T-helper 17 cell (primary cell): ENCODE results near the gene SLC39A9. TPM values are rescaled to one million over a fixed set of nuclear protein-coding genes. Genes with fewer than 3 reads are reported as not detected.
A peak's percentile ranks its signal among the peaks of the same experiment; 100 is the strongest.
"Not testable (repeated sequence)": the region's sequence is repeated elsewhere in the genome, so short reads cannot be mapped to it uniquely, and the experiment has no call there.

Experiments
- ATAC-seq: fragments of 150-1000 bp; cut with Tn5 transposase; 2 replicates; pipeline ENCODE4 v1.10.0; 2021; ENCODE audit warnings: mild to moderate bottlenecking, moderate library complexity
- DNase-seq, 3 donors: peaks; one replicate each; pipeline versions ENCODE4 v3.0.0 to v3.0.0-alpha.2; 2020 to 2021
- H3K9me3 ChIP-seq: one replicate; pipeline ENCODE4 v1.7.0; 2013; ENCODE audit warnings: low read length, mild to moderate bottlenecking; ENCODE audit not compliant: control insufficient read depth, poor library complexity, severe bottlenecking
- H3K27ac Mint-ChIP-seq: one replicate; pipeline ENCODE4 v1.8.0; 2022; ENCODE audit warnings: mild to moderate bottlenecking, moderate library complexity, mixed read lengths
- H3K27me3 Mint-ChIP-seq: one replicate; pipeline ENCODE4 v1.8.0; 2022; ENCODE audit warnings: mixed read lengths
- H3K36me3 Mint-ChIP-seq: one replicate; pipeline ENCODE4 v1.8.0; 2022; ENCODE audit warnings: low read depth, mixed read lengths
- H3K4me1 Mint-ChIP-seq: one replicate; pipeline ENCODE4 v1.8.0; 2022; ENCODE audit warnings: mild to moderate bottlenecking, mixed read lengths
- H3K4me3 Mint-ChIP-seq: one replicate; pipeline ENCODE4 v1.8.0; 2022; ENCODE audit warnings: mild to moderate bottlenecking, moderate library complexity, mixed read lengths
- total RNA-seq, 4 donors: library from RNA in 2 of 4; stranded (reverse) in 2 of 4; gene quantifications; one replicate each; pipeline ENCODE4 v1.2.3 and lab custom pipeline; 2022 to 2026

SLC39A9 gene
- total RNA-seq, 2 donors from 2014 or later: 27.6 to 31.0 TPM

DNA sequence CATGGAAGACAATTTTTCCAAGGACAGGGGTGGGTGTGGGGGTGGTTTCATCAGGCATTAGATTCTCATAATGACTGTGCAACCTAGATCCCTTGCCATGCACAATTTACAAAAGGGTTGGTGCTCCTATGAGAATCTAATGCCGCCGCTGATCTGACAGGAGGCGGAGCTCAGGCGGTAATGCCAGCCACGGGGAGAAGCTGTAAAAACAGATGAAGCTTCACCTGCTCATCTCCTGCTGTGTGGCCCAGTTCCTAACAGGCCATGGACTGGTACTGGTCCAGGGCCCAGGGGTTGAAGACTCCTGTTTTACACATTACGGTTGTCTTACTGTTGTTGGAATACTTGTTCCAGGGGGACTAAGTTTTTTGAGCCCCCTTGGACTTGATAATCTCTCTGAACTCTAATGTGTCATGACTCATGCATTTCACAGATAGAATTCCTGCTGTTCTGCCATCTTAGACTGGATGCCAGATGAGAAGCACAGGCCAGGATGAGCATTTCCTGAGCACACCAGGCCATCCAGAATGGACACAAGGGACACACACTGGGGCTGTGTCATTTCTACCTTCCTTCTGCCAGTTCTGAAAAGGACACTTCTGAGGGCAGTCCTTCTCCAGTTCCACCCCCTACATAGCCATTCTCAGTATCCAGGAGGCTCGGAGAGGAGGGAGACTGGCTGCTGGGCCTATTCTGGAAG, 91.9 kb downstream of the SLC39A9 start:
- H3K4me3 Mint-ChIP-seq: no peak overlapping the region
- DNase-seq (no peak), ATAC-seq (no peak)
- no peaks in the 10 kb centered on the region for H3K9me3 ChIP-seq
- H3K27ac Mint-ChIP-seq: no peak overlapping the region
- H3K36me3 Mint-ChIP-seq: no peaks in the 10 kb centered on the region
- no peaks in the 10 kb centered on the region for H3K4me1 Mint-ChIP-seq
- H3K27me3 Mint-ChIP-seq: peaks cover 57% of the 10 kb centered on the region

DNA sequence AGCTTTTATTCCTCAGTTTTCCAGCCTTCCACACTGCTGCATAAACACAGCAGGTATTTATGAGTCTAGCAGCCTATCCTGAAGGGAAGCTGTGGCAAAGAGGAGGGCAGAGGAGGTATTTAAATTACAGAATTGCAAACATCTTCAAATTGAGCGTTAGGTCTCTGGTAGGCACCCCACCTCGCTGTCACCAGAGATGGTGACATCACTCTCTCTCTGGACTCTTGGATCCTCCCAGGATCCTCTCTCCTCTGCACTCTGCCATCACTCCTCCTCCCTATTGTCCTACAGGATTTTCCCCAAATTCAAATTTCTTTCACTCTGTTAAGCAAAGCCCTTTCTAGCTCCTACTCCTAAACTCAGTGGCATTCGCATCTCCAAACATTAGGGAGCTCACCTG, 92.7 kb downstream of the SLC39A9 start:
- peaks cover 4% of the 10 kb centered on the region for H3K36me3 Mint-ChIP-seq
- H3K27ac Mint-ChIP-seq: no peak overlapping the region
- H3K9me3 ChIP-seq: no peaks in the 10 kb centered on the region
- peaks cover 3% of the 10 kb centered on the region for H3K4me1 Mint-ChIP-seq
- DNase-seq (no peak), ATAC-seq (no peak)
- peaks cover 55% of the 10 kb centered on the region for H3K27me3 Mint-ChIP-seq
- no peak overlapping the region for H3K4me3 Mint-ChIP-seq

DNA sequence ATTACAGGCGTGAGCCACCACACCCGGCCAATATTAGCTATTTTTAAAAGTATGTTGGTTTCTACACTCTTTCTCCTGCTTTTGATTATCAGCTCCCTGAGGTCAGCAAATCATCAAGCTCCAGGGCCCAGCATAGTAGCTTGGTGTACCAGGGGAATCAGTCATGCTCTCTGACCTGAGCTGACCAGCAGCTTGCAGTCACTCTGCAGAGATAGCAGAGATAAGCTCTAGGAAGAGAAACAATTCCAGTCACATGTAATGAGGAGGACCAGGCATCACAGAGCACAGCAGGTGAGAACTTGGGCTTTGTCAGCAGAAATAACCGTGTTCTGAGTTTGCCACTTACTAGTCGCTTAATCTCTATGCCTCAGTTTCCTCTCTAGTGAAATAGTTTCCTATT, 94.5 kb downstream of the SLC39A9 start:
- DNase-seq: no peak
- Mint-ChIP-seq H3K4me1 (peaks cover 3% of the 10 kb centered on the region), H3K36me3 (peaks cover 4% of the 10 kb centered on the region), H3K27ac (no peak overlapping the region), H3K27me3 (peaks cover 46% of the 10 kb centered on the region), H3K4me3 (no peak overlapping the region)
- H3K9me3 ChIP-seq: no peaks in the 10 kb centered on the region
- ATAC-seq: no peak

DNA sequence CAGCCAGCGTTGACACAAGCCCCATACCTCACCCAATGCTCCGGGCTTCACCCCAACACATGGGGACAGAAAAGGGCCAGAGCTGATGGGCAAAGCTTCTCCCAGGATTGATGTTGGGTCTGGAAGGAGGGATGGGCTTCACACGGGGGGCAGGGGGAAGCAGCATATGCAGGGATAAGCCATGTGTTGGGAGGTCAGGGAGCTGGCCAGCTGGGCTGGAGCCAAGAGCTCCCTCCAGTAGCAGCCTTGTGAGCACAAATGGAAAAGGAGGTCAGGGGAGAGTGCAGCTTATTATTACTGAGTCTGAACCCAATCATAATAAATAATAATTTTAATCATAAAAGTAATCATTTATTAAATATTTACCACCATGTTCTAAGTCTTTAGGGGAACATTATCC, 95.3 kb downstream of the SLC39A9 start:
- H3K27ac Mint-ChIP-seq: no peak overlapping the region
- H3K36me3 Mint-ChIP-seq: peaks cover 4% of the 10 kb centered on the region
- H3K4me3 Mint-ChIP-seq: no peak overlapping the region
- no peak for ATAC-seq
- H3K27me3 Mint-ChIP-seq: peaks cover 45% of the 10 kb centered on the region
- DNase-seq: no peak
- no peaks in the 10 kb centered on the region for H3K9me3 ChIP-seq
- H3K4me1 Mint-ChIP-seq: peaks cover 3% of the 10 kb centered on the region

DNA sequence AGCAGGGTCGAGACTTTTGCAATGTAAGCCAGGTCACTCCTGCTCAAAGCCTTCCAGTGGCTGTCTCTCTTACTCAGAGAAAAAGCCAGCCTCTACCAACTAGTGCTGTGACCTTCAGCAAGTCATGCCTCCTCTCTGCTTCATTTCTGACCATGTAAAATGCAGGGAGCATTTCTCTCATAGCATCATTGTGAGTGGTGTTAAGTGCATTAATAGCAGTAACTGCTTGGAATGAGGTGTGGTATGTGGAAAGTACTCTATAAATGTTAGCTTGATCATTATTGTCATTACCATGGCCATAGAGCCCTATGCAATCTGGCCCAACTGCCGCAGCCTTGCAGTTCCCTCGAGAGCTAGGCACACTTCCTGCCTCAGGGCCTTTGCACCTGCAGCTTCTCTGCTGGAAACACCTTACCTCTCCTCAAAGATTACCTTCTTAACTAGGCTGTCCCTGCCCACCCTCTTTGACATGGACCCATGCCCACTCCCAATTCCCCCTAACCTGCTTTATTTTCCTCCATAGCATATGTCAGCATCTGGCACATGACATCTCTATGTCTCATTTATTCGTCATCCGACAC, 96.9 kb downstream of the SLC39A9 start:
- Mint-ChIP-seq H3K36me3 (peaks cover 4% of the 10 kb centered on the region), H3K27me3 (peaks cover 57% of the 10 kb centered on the region), H3K27ac (no peak overlapping the region), H3K4me3 (no peak overlapping the region), H3K4me1 (peaks cover 3% of the 10 kb centered on the region)
- DNase-seq (no peak), ATAC-seq (no peak)
- no peaks in the 10 kb centered on the region for H3K9me3 ChIP-seq

DNA sequence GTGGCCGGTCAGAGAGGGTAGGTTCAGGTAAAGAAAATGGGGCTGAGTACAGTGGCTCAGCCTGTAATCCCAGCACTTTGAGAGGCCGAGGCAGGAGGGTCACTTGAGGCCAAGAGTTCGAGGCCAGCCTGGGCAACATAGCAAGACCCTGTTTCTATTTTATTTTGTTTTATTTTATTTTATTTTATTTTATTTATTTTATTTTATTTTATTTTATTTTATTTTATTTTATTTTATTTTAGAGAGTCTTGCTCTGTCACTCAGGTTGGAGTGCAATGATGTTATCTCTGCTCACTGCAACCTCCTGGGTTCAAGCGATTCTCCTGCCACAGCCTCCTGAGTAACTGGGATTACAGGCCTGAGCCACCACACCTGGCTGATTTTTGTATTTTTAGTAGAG, 99.4 kb downstream of the SLC39A9 start:
- not testable (repeated sequence) for ATAC-seq, H3K4me3 Mint-ChIP-seq, H3K36me3 Mint-ChIP-seq, H3K9me3 ChIP-seq, DNase-seq, H3K4me1 Mint-ChIP-seq
- peak overlapping the region; percentile 63 for H3K27ac Mint-ChIP-seq
- peaks cover 66% of the 10 kb centered on the region for H3K27me3 Mint-ChIP-seq

DNA sequence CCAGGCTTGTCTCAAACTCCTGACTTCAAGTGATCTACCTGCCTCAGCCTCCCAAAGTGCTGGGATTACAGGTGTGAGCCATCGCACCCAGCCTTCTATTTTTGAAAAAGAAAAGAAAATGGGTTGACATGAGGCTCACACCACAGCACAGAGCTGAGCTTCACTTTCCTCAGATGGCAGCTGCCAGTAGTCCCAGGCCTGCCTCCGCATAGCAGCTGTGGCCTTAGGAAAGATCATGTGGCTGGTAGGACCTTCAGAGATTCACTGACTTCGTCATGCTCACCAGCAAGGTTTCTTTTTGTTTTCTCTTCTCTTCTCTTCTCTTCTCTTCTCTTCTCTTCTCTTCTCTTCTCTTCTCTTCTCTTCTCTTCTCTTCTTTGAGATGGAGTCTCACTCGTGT, 99.8 kb downstream of the SLC39A9 start:
- not testable (repeated sequence) for H3K9me3 ChIP-seq, H3K4me1 Mint-ChIP-seq, H3K36me3 Mint-ChIP-seq, H3K4me3 Mint-ChIP-seq, ATAC-seq, DNase-seq
- Mint-ChIP-seq H3K27ac (peak overlapping the region; percentile 41), H3K27me3 (peaks cover 62% of the 10 kb centered on the region)

DNA sequence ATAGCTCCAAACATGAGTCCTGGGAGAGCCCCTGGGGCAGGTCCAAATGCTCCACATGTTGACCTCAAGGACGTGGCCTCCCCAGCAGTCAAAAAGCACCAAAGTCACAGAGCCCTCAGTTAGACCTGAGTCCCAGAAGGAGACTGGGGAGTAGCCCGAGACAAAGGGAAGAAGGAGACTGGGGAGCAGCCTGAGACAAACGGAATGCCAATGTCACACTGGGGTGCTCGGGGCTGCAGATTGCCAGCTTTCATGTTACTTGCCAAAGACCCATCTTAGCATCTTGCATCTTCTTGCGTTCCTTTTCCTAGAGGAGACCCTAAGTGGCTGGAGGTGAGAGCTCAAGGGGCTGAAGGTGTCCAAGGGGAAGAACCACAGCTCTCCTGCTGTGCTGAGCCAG, 100.9 kb downstream of the SLC39A9 start:
- H3K4me3 Mint-ChIP-seq: no peak overlapping the region
- H3K9me3 ChIP-seq: no peaks in the 10 kb centered on the region
- peaks cover 4% of the 10 kb centered on the region for H3K36me3 Mint-ChIP-seq
- H3K4me1 Mint-ChIP-seq: peaks cover 3% of the 10 kb centered on the region
- H3K27me3 Mint-ChIP-seq: peaks cover 54% of the 10 kb centered on the region
- no peak overlapping the region for H3K27ac Mint-ChIP-seq
- DNase-seq (no peak), ATAC-seq (no peak)

DNA sequence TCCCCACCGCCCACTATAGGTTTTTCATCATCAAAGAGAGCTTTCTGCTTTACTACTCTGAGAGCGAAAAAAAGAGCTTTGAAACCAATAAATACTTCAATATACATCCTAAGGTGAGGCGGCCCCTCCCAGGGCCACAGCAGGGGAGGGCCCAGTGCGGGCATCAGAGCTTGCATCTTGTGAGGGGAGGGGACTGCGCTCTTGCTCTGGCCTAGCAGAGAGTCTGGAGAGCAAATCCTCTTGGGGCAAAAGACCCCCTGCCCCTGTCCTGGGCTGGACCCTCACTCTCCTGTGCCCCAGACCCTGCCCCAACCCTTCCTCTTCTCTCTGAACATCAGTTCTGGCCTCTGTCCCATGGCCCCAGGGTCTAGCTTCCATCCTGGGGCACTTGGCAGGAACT, 101.6 kb downstream of the SLC39A9 start:
- Mint-ChIP-seq H3K27me3 (peaks cover 48% of the 10 kb centered on the region), H3K4me3 (no peak overlapping the region)

DNA sequence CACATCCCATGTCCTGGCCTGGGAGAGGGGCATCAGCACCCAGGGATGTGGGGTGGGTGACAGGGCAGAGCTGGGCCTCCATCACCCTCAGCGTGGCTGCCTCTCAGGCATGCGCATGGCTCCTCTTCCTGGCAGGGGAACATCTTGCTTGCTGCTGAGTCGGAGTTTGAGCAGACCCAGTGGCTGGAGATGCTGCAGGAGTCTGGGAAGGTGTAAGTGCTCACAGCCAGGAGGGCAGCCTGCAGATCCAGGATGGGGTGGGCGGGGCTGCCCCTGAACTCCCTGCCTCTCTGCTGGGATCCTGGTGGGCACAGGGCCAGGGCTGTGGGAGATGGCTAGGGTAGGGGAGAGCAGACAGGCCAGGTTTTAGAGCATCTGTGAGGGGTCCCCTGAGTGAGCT, 102.2 kb downstream of the SLC39A9 start:
- H3K9me3 ChIP-seq: no peaks in the 10 kb centered on the region
- peaks cover under 1% of the 10 kb centered on the region for H3K4me1 Mint-ChIP-seq
- ATAC-seq: no peak
- no peak for DNase-seq
- H3K27me3 Mint-ChIP-seq: peaks cover 41% of the 10 kb centered on the region
- H3K36me3 Mint-ChIP-seq: peaks cover 2% of the 10 kb centered on the region
- H3K27ac Mint-ChIP-seq: no peak overlapping the region
- no peak overlapping the region for H3K4me3 Mint-ChIP-seq

More for the DNA sequence above, 101.6 kb downstream of the SLC39A9 start:
- Mint-ChIP-seq H3K36me3 (peaks cover 4% of the 10 kb centered on the region), H3K27ac (no peak overlapping the region), H3K4me1 (peaks cover 3% of the 10 kb centered on the region)
- no peaks in the 10 kb centered on the region for H3K9me3 ChIP-seq
- ATAC-seq (no peak), DNase-seq (no peak)

DNA sequence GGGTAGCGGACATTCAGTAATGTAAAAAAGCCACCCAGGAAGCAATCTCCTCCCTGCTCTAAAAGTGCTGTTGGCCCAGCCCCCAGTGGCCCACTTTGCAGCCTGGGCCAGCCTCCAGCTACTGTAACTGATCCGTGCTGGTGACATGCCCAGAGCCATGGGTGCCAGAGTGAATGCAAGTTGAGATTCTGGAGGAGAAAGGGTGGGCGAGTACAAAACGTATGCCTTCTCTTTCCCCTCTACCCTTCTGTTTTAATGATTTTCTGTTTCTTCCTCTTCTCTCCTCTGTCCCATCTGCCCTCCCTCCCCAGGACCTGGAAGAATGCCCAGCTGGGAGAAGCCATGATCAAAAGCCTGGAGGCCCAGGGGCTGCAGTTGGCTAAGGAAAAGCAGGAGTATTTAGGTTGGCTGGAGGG, 102.9 kb downstream of the SLC39A9 start:
- H3K9me3 ChIP-seq: no peaks in the 10 kb centered on the region
- Mint-ChIP-seq H3K4me3 (no peak overlapping the region), H3K27ac (no peak overlapping the region), H3K4me1 (no peaks in the 10 kb centered on the region), H3K36me3 (no peaks in the 10 kb centered on the region), H3K27me3 (peaks cover 39% of the 10 kb centered on the region)
- no peak for DNase-seq
- ATAC-seq: no peak

DNA sequence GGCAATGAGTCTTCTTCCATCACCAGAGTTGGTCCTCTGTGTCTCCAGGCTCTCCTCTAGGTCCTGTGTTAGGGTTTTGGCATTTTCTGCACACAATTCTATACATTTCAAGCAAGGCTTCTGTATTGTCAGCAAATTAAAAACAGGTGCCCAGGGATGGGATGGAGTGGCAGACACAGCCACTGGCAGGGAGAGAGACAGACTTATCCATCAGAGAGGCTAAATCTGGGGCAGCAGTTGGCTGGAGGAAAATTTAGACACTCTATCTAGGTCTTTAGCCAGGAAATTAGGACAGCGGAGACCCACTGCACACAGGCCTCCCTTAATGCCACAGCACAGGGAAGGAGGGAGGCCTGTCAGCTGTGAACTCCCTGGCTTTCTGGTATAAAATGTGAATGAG, 106.3 kb downstream of the SLC39A9 start:
- no peaks in the 10 kb centered on the region for H3K36me3 Mint-ChIP-seq
- DNase-seq: no peak

DNA sequence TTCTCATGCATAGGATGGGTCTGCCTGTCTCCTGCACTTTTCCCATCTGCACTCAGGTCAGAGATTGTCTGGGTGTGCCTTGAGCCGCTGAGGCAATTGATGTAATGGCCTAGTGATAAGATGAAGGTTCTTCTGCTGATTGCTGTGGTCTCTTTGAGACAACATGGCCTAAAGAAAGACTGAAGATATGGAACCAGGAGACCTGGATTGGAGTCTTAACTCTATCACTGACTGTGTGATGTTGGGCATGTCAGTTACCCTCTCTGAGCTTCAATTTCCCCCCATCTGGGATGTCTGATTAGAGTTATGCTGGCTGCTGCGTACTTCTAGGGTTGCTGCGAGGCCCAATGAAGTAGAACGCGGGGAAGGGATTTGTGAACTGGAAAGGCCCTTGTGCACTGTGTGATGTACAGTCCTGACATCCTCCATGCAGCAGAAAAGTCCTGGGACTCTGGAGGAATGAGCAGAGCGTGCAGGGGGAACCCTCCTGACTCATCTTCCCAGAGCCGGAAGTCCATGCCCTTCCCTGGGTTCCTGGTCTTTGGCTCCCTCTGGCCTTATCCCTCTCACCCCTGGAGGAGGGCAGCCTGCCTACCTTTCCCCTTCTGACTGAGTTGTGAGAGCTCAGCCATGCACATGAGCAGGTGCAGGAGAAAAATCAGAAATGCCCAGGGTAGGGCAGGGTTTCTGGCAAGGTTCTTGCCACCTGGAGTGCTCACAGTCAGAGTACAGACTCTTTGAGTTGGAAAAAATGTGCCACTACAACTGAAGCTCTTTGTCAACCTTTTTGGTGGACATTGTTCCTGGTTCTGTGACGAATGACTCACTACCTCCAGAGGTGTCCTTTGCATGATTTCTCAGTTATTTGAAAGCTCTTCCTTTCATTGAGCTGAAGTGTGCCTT, 107.1 kb downstream of the SLC39A9 start:
- Mint-ChIP-seq H3K4me1 (peaks cover 3% of the 10 kb centered on the region), H3K4me3 (no peak overlapping the region), H3K36me3 (no peaks in the 10 kb centered on the region), H3K27ac (no peak overlapping the region), H3K27me3 (peaks cover 9% of the 10 kb centered on the region)
- DNase-seq (no peak), ATAC-seq (no peak)
- H3K9me3 ChIP-seq: no peaks in the 10 kb centered on the region

More for the DNA sequence above, 106.3 kb downstream of the SLC39A9 start:
- peaks cover 17% of the 10 kb centered on the region for H3K27me3 Mint-ChIP-seq
- no peak for ATAC-seq
- no peaks in the 10 kb centered on the region for H3K9me3 ChIP-seq
- peaks cover 3% of the 10 kb centered on the region for H3K4me1 Mint-ChIP-seq
- no peak overlapping the region for H3K27ac Mint-ChIP-seq
- H3K4me3 Mint-ChIP-seq: no peak overlapping the region
